ENCODE measurements around the gene SLC66A1. TPM values are rescaled to one million over a fixed set of nuclear protein-coding genes. Genes with fewer than 3 reads are reported as not detected.

The SLC66A1 gene
- total RNA-seq, 1 experiment from 2014 or later: 22.5 TPM

GRCh38 chr1:19313961-19314882 is 2.1 kb downstream of the SLC66A1 start:
- Histone ChIP-seq H4K91ac (ENCODE audit: insufficient read length, low read depth, low read length) (no peak overlapping the region), H2BK12ac (ENCODE audit: insufficient read length, low read depth, low read length) (no peak overlapping the region), H3K14ac (ENCODE audit: insufficient read depth, low read length) (no peak overlapping the region), H3K27me3 (ENCODE audit: insufficient read depth, low read length) (no peaks in the 10 kb centered on the region), H3K18ac (ENCODE audit: insufficient read length, low read depth, low read length) (no peak overlapping the region), H3K9me3 (ENCODE audit: control insufficient read depth, low read depth, low read length) (no peaks in the 10 kb centered on the region), H3K23me2 (ENCODE audit: insufficient read length, low read depth, low read length, poor library complexity, severe bottlenecking) (peaks cover 13% of the 10 kb centered on the region), H3K23ac (ENCODE audit: insufficient read length, low read depth, low read length) (no peak overlapping the region), H2BK5ac (ENCODE audit: insufficient read length, low read length) (no peak overlapping the region), H2AFZ (ENCODE audit: low read length) (no peak overlapping the region), H2BK120ac (ENCODE audit: low read depth, low read length, poor library complexity, severe bottlenecking) (no peak overlapping the region), H3K79me1 (ENCODE audit: insufficient read depth, low read depth, low read length, poor library complexity, severe bottlenecking) (no peaks in the 10 kb centered on the region), H3K56ac (ENCODE audit: insufficient read length, low read depth, low read length) (no peak overlapping the region), H3K27ac (ENCODE audit: insufficient read length, low read depth, low read length) (no peak overlapping the region), H3K4me1 (ENCODE audit: insufficient read depth, low read length) (no peaks in the 10 kb centered on the region), H3K79me2 (ENCODE audit: insufficient read depth, low read length) (no peaks in the 10 kb centered on the region), H4K20me1 (ENCODE audit: control insufficient read depth, insufficient read depth, insufficient read length) (no peaks in the 10 kb centered on the region), H2BK20ac (ENCODE audit: low read depth, low read length, poor library complexity, severe bottlenecking) (no peak overlapping the region), H2BK15ac (ENCODE audit: low read depth, low read length) (no peak overlapping the region), H3K4ac (ENCODE audit: low read depth, low read length) (no peak overlapping the region), H2AK5ac (ENCODE audit: insufficient read length, low read length) (no peak overlapping the region), H3K4me2 (ENCODE audit: insufficient read depth, insufficient read length, low read length) (no peak overlapping the region), H4K8ac (replicated peaks; ENCODE audit: insufficient read length, low read depth, low read length) (no peak overlapping the region), H4K5ac (ENCODE audit: insufficient read length, low read depth, low read length) (no peak overlapping the region), H3K9ac (ENCODE audit: extremely low read depth, insufficient read length, low read length) (no peak overlapping the region), H3T11ph (ENCODE audit: low read length) (no peak overlapping the region)
- no peak for DNase-seq
- no peak for TF ChIP-seq CTCF (conservative IDR thresholded peaks at IDR 0.05)
- WGBS (ENCODE audit: extremely low coverage, insufficient read length, low lambda C conversion rate): no CpG with 5 or more reads among the region's 10 CpGs
- peaks cover 4 to 17% (median 16%) of the 10 kb centered on the region in 3 experiments; a peak in 6 of 7 replicates for H3K36me3 Mint-ChIP-seq (ENCODE audit: insufficient read depth in 1 of 3, low read depth in 3 of 3)
- H3K27me3 Mint-ChIP-seq (ENCODE audit: low read depth): no peaks in the 10 kb centered on the region
- H3K4me1 Mint-ChIP-seq: peaks cover 19% of the 10 kb centered on the region in 2 experiments
- no peaks in the 10 kb centered on the region for H3K9me3 Mint-ChIP-seq
- peak overlapping the region in 1 of 3 experiments; percentile 44; a peak in 1 of 7 replicates for H3K27ac Mint-ChIP-seq
- no peak overlapping the region; a peak in 1 of 5 replicates for H3K4me3 Mint-ChIP-seq
